Measurements from ENCODE around the gene ZC2HC1B. TPM values are rescaled to one million over a fixed set of nuclear protein-coding genes. Genes with fewer than 3 reads are reported as not detected.

Gene ZC2HC1B
- total RNA-seq, 1 experiment from 2014 or later, result not detected

GRCh38 chr6:143976806-143977349 lies 112.6 kb downstream of the ZC2HC1B start:
- no peak overlapping the region for H2BK5ac ChIP-seq (ENCODE audit: insufficient read length, low read length)
- Mint-ChIP-seq H3K4me1 (peaks cover 28 to 29% of the 10 kb centered on the region in 2 experiments), H3K4me3 (no peak overlapping the region), H3K27ac (no peak overlapping the region), H3K36me3 (ENCODE audit: insufficient read depth in 1 of 3, low read depth in 3 of 3) (no peaks in the 10 kb centered on the region), H3K9me3 (no peaks in the 10 kb centered on the region; a peak in 1 of 5 replicates), H3K27me3 (ENCODE audit: low read depth) (peaks cover 35% of the 10 kb centered on the region)
- TF ChIP-seq CTCF (conservative IDR thresholded peaks at IDR 0.05), result no peak
- no peak for DNase-seq
- H3K56ac ChIP-seq (ENCODE audit: insufficient read length, low read depth, low read length), result no peak overlapping the region
- H3K4me1 ChIP-seq (ENCODE audit: insufficient read depth, low read length), result peaks cover 3% of the 10 kb centered on the region; the same call in 1 of the 2 replicates
- no peaks in the 10 kb centered on the region for H4K20me1 ChIP-seq (ENCODE audit: control insufficient read depth, insufficient read depth, insufficient read length)
- H3K9ac ChIP-seq (ENCODE audit: extremely low read depth, insufficient read length, low read length), result no peak overlapping the region
- H4K5ac ChIP-seq (ENCODE audit: insufficient read length, low read depth, low read length), result no peak overlapping the region
- no CpG with 5 or more reads among the region's 3 CpGs for WGBS (ENCODE audit: extremely low coverage, insufficient read length, low lambda C conversion rate)
- H3T11ph ChIP-seq (ENCODE audit: low read length), result no peak overlapping the region
- H3K9me3 ChIP-seq (ENCODE audit: control insufficient read depth, low read depth, low read length), result no peaks in the 10 kb centered on the region
- H4K8ac ChIP-seq (replicated peaks; ENCODE audit: insufficient read length, low read depth, low read length), result no peak overlapping the region
- H4K91ac ChIP-seq (ENCODE audit: insufficient read length, low read depth, low read length), result no peak overlapping the region
- H3K79me2 ChIP-seq (ENCODE audit: insufficient read depth, low read length), result no peaks in the 10 kb centered on the region
- no peak overlapping the region for H2AFZ ChIP-seq (ENCODE audit: low read length)
- no peak overlapping the region for H2BK120ac ChIP-seq (ENCODE audit: low read depth, low read length, poor library complexity, severe bottlenecking)
- no peak overlapping the region for H3K14ac ChIP-seq (ENCODE audit: insufficient read depth, low read length)
- no peaks in the 10 kb centered on the region for H3K23me2 ChIP-seq (ENCODE audit: insufficient read length, low read depth, low read length, poor library complexity, severe bottlenecking)
- no peak overlapping the region for H3K27ac ChIP-seq (ENCODE audit: insufficient read length, low read depth, low read length)
- H3K4ac ChIP-seq (ENCODE audit: low read depth, low read length), result no peak overlapping the region
- H2BK12ac ChIP-seq (ENCODE audit: insufficient read length, low read depth, low read length), result no peak overlapping the region
- H3K27me3 ChIP-seq (ENCODE audit: insufficient read depth, low read length), result peaks cover 20% of the 10 kb centered on the region; the same call in 1 of the 2 replicates
- H3K18ac ChIP-seq (ENCODE audit: insufficient read length, low read depth, low read length), result no peak overlapping the region
- no peaks in the 10 kb centered on the region for H3K79me1 ChIP-seq (ENCODE audit: insufficient read depth, low read depth, low read length, poor library complexity, severe bottlenecking)
- H2BK15ac ChIP-seq (ENCODE audit: low read depth, low read length), result no peak overlapping the region
- H3K23ac ChIP-seq (ENCODE audit: insufficient read length, low read depth, low read length), result no peak overlapping the region
- H2AK5ac ChIP-seq (ENCODE audit: insufficient read length, low read length), result no peak overlapping the region
- H2BK20ac ChIP-seq (ENCODE audit: low read depth, low read length, poor library complexity, severe bottlenecking), result no peak overlapping the region
- H3K4me2 ChIP-seq (ENCODE audit: insufficient read depth, insufficient read length, low read length), result no peak overlapping the region
